Rectal smooth muscle tissue (tissue), 1 donor: ENCODE measurements around the gene KANSL3.
A peak's percentile ranks its signal among the peaks of the same experiment; 100 is the strongest.

Experiments used
- H3K27ac ChIP-seq: one replicate; pipeline ENCODE4 v1.7.0; 2013; ENCODE audit warnings: low read depth, low read length, inconsistent platforms
- H3K27me3 ChIP-seq: one replicate; pipeline ENCODE4 v1.7.0; 2013; ENCODE audit warnings: low read length; ENCODE audit not compliant: control insufficient read depth, insufficient read depth
- H3K36me3 ChIP-seq: one replicate; pipeline ENCODE4 v1.7.0; 2013; ENCODE audit warnings: low read length; ENCODE audit not compliant: control insufficient read depth, insufficient read depth
- H3K4me1 ChIP-seq: one replicate; pipeline ENCODE4 v1.7.0; 2013; ENCODE audit warnings: low read length; ENCODE audit not compliant: control insufficient read depth, insufficient read depth
- H3K4me3 ChIP-seq: one replicate; pipeline ENCODE4 v1.7.0; 2013; ENCODE audit warnings: low read length
- H3K9ac ChIP-seq: one replicate; pipeline ENCODE4 v1.7.0; 2013; ENCODE audit warnings: low read length

Gene KANSL3

GRCh38 chr2:96638144-96639121 lies at the start of gene KANSL3:
Gene KANSL3 (minus strand): TSS chr2:96638312. CDS start chr2:96637135, 1,177 bp downstream.
- H3K4me3 ChIP-seq = peak within 1 kb of the TSS; percentile 98
- H3K4me1 ChIP-seq = peaks cover 6% of the 10 kb centered on the region
- peak within 1 kb of the TSS; percentile 95 for H3K27ac ChIP-seq
- no peaks in the 10 kb centered on the region for H3K27me3 ChIP-seq
- peak within 1 kb of the TSS; percentile 88 for H3K9ac ChIP-seq
- peaks cover 4% of the 10 kb centered on the region for H3K36me3 ChIP-seq

DNA sequence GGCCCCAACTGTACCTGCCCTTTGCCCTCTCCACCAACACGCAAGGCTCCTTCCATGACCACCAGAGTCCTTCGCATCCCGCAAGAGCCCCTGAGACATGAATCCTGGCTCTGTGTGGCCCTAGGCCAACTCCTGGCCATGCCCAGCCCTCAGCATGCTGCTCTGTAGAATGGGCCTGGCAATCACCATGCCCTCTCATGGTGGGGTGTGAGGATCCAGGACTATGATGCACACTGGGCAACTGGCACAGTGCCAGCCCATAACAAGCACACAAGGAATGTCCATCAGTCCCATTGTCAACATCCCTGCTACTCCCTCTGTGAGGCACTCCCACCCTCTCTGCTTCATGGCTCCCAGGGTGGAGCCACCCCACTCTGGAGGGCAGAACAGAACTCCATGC lies 49.2 kb upstream of the KANSL3 start:
- H3K9ac ChIP-seq = no peak overlapping the region
- H3K27me3 ChIP-seq = no peaks in the 10 kb centered on the region
- H3K4me1 ChIP-seq = no peaks in the 10 kb centered on the region
- no peak overlapping the region for H3K27ac ChIP-seq
- no peaks in the 10 kb centered on the region for H3K36me3 ChIP-seq
- H3K4me3 ChIP-seq = no peak overlapping the region

DNA sequence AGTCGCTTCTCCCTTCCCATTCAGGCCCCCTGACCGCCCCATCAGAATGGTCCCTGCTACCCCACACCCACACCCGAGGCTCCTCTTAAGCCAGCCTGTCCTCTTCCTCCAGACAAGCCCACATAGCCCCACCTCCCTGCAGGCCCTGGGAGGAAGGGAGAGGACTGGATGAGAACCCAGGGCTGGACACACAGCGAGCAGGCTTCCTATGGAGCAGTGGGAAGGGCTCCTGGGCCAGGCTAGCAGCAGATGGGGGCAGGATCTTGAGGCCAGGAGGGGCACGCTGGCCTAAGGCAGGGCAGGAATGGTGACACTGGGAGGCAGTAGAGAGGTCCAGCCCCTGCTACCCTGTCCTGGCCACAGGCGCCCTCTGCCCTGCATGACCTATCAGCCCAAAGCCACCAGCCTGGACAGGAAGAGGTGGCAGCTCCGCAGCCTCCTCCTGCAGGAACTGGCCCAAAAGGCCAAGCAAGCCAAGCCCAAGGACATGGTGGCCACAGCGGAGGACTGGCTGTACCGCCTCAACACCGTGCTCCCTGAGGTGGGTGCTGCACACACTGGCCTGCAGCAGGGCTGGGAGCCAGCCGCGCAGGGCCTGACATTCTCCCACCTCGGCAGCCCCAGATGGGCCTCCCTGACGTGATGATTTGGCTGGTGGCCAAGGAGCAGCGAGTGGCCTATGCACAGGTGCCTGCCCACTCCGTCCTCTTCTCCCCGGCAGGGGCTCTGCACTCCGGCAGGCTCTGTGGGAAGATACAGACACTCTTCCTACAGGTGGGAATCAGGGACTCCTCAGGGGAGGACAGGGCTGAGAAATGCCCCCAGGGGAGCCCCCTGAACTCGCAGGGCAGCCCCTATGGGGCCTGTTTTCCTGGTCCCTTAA lies 47.7 kb upstream of the KANSL3 start:
- Histone ChIP-seq H3K27ac (no peak overlapping the region), H3K36me3 (no peaks in the 10 kb centered on the region), H3K4me3 (no peak overlapping the region), H3K9ac (no peak overlapping the region), H3K27me3 (no peaks in the 10 kb centered on the region), H3K4me1 (no peaks in the 10 kb centered on the region)

DNA sequence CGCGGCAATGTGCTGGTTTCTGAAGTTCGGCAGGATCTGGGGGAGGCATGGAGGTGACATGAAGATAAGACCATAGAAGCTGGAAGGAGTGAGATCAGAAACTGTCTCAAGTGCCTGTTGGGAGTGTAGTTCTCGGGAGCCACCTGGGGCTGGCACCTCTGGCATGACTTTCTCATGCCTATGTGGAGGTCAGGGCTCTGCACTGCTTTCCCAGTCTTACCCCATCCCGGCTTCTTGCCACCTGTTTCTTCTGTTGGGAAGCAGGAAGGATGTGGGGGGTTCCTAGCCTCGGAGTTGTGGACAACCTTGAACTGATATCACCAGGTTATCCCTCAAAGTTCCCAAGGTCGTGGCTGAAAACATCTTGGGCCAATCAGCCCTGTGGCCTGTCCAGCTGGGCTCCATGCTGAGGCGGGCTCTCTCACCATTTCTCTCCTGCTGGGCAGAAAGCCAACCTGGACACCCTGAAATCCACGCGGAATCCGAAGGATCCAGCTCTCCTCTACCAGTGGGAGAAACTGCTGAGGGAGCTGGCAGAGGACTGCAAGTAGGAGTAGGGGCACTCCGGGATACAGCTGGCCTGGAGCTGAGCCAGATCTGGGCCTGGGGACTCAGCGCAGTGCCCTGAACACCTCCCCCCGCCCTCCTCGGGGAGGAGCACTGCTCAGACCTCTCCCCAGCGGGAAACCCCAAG lies 46.9 kb upstream of the KANSL3 start:
- no peaks in the 10 kb centered on the region for H3K36me3 ChIP-seq
- no peak overlapping the region for H3K4me3 ChIP-seq
- H3K27ac ChIP-seq = no peak overlapping the region
- H3K9ac ChIP-seq = no peak overlapping the region
- no peaks in the 10 kb centered on the region for H3K27me3 ChIP-seq
- no peaks in the 10 kb centered on the region for H3K4me1 ChIP-seq

GRCh38 chr2:96683972-96684820 lies 46.1 kb upstream of the KANSL3 start:
- Histone ChIP-seq H3K4me3 (no peak overlapping the region), H3K36me3 (no peaks in the 10 kb centered on the region), H3K27me3 (no peaks in the 10 kb centered on the region), H3K9ac (no peak overlapping the region), H3K27ac (no peak overlapping the region), H3K4me1 (no peaks in the 10 kb centered on the region)

GRCh38 chr2:96683307-96683706 lies 45.2 kb upstream of the KANSL3 start:
- no peak overlapping the region for H3K4me3 ChIP-seq
- H3K4me1 ChIP-seq = no peaks in the 10 kb centered on the region
- no peak overlapping the region for H3K27ac ChIP-seq
- H3K27me3 ChIP-seq = no peaks in the 10 kb centered on the region
- no peak overlapping the region for H3K9ac ChIP-seq
- no peaks in the 10 kb centered on the region for H3K36me3 ChIP-seq

DNA sequence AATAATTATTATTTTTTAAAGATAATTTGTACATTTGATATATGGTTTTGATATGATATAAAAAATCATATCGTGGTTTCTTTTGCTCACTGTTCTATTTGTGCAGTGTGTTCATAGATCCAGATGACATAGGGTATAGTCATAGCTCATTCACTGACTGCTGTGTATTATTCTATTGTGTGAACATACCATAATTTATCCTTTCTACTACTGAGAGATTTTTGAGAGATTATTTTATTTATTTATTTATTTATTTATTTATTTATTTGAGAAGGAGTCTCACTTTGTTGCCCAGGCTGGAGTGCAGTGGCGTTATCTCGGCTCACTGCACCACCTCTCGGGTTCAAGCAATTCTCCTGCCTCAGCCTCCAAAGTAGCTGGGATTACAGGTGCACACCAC lies 43.4 kb upstream of the KANSL3 start:
- Histone ChIP-seq H3K27me3 (no peaks in the 10 kb centered on the region), H3K36me3 (no peaks in the 10 kb centered on the region), H3K27ac (no peak overlapping the region), H3K4me1 (no peaks in the 10 kb centered on the region), H3K9ac (no peak overlapping the region), H3K4me3 (no peak overlapping the region)

DNA sequence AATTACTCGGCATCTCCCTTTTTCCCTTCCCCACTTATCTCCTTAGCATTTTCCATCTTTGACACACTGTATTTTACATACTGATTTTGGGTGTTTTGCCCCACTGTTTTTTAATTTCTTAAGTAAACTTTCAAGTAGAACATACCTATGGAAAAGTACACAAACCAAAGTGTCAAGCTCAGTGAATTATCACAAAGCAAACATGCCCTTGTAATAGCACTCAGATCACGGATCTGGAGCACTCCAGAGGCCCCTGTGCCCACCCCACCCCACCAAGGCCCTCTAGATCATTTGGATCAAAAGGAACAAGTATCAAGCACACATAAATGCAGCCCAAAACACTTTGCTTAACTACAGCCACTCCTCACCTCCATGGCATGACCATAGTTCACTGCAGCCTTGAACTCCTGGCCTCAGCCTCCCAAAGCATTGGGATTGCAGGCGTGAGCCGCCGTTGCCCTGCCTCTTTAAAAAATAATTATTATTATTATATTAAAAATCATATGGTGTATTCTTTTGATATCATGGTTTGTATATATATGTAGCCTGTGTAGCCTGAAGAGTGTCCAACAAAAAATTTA lies 42.5 kb upstream of the KANSL3 start:
- no peaks in the 10 kb centered on the region for H3K4me1 ChIP-seq
- no peaks in the 10 kb centered on the region for H3K36me3 ChIP-seq
- no peak overlapping the region for H3K9ac ChIP-seq
- no peaks in the 10 kb centered on the region for H3K27me3 ChIP-seq
- H3K4me3 ChIP-seq = no peak overlapping the region
- no peak overlapping the region for H3K27ac ChIP-seq

- H3K9ac ChIP-seq = no peak overlapping the region
- H3K27ac ChIP-seq = no peak overlapping the region
- H3K4me1 ChIP-seq = no peaks in the 10 kb centered on the region
Measured at GRCh38 chr2:96679848-96680247, 41.7 kb upstream of the KANSL3 start.

GRCh38 chr2:96669539-96670215 lies 31.6 kb upstream of the KANSL3 start:
- Histone ChIP-seq H3K36me3 (no peaks in the 10 kb centered on the region), H3K9ac (no peak overlapping the region)

More at GRCh38 chr2:96679848-96680247, 41.7 kb upstream of the KANSL3 start:
- H3K4me3 ChIP-seq = no peak overlapping the region
- no peaks in the 10 kb centered on the region for H3K36me3 ChIP-seq
- no peaks in the 10 kb centered on the region for H3K27me3 ChIP-seq

GRCh38 chr2:96668771-96669170 lies 30.7 kb upstream of the KANSL3 start:
- no peak overlapping the region for H3K27ac ChIP-seq
- no peak overlapping the region for H3K9ac ChIP-seq
- no peaks in the 10 kb centered on the region for H3K4me1 ChIP-seq
- no peak overlapping the region for H3K4me3 ChIP-seq
- no peaks in the 10 kb centered on the region for H3K36me3 ChIP-seq
- no peaks in the 10 kb centered on the region for H3K27me3 ChIP-seq

More at GRCh38 chr2:96669539-96670215, 31.6 kb upstream of the KANSL3 start:
- H3K27ac ChIP-seq = no peak overlapping the region
- no peaks in the 10 kb centered on the region for H3K4me1 ChIP-seq
- no peak overlapping the region for H3K4me3 ChIP-seq
- H3K27me3 ChIP-seq = no peaks in the 10 kb centered on the region
